Astrocyte (in vitro differentiated cells and primary cell): ENCODE data around the gene NUP93.

Source experiments
- EZH2 ChIP-seq: IDR thresholded peaks from 2 replicates; pipeline ENCODE4 v1.6.1; 2012; ENCODE audit warnings: mild to moderate bottlenecking, low read length, inconsistent platforms; ENCODE audit not compliant: insufficient read depth
- TF ChIP-seq, protein P1 (sequence below): IDR thresholded peaks from 2 replicates; pipeline ENCODE4 v1.5.1; 2011; ENCODE audit warnings: low read depth, mild to moderate bottlenecking, inconsistent platforms, low read length, moderate library complexity; ENCODE audit not compliant: insufficient read depth

GRCh38 chr16:56815721-56816120 is 85.8 kb downstream of the NUP93 start:
- TF ChIP-seq, protein P1, sequence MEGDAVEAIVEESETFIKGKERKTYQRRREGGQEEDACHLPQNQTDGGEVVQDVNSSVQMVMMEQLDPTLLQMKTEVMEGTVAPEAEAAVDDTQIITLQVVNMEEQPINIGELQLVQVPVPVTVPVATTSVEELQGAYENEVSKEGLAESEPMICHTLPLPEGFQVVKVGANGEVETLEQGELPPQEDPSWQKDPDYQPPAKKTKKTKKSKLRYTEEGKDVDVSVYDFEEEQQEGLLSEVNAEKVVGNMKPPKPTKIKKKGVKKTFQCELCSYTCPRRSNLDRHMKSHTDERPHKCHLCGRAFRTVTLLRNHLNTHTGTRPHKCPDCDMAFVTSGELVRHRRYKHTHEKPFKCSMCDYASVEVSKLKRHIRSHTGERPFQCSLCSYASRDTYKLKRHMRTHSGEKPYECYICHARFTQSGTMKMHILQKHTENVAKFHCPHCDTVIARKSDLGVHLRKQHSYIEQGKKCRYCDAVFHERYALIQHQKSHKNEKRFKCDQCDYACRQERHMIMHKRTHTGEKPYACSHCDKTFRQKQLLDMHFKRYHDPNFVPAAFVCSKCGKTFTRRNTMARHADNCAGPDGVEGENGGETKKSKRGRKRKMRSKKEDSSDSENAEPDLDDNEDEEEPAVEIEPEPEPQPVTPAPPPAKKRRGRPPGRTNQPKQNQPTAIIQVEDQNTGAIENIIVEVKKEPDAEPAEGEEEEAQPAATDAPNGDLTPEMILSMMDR, result no peak
- no peak for TF ChIP-seq EZH2
